SK-N-SH (cell line): Measurements from ENCODE around the gene MMP24OS. TPM values are rescaled to one million over a fixed set of nuclear protein-coding genes. Genes with fewer than 3 reads are reported as not detected.

Experiments used
- CTCF ChIA-PET: fragments of 300-600, 350-600 bp; formaldehyde crosslinking; extraction: SDS; loops from one replicate; lab custom pipeline; 2021; lab: Yijun Ruan, JAX
- POLR2A ChIA-PET: fragments of 350-600 bp; sonication (Branson Sonifier 250); formaldehyde crosslinking; extraction: SDS; loops from one replicate; lab custom pipeline; 2020; ENCODE audit warnings: antibody characterized with exemption, inconsistent platforms; lab: Yijun Ruan, JAX
- DNase-seq: peaks from one replicate; pipeline ENCODE4 v3.0.0; 2012
- H2AFZ ChIP-seq: fragments of 200-600 bp; sonication (generic); 2 replicates; pipeline ENCODE4 v1.8.1; 2016; ENCODE audit warnings: antibody characterized with exemption, mild to moderate bottlenecking, low read depth
- H3F3A ChIP-seq: fragments of 200-600 bp; sonication (generic); replicated peaks from 2 replicates; pipeline ENCODE3; 2016; ENCODE audit warnings: antibody characterized with exemption, mild to moderate bottlenecking; ENCODE audit not compliant: insufficient read depth
- H3K27ac ChIP-seq, 2 experiments: fragments of 200-500 bp in 1 of 2; fragments of 200-600 bp in 1 of 2; sonication (Bioruptor generic) in 1 of 2; sonication (generic), shearing (Covaris generic) in 1 of 2; 2 replicates each; pipeline versions ENCODE4 v1.5.1 to v1.6.1; 2014 to 2016; ENCODE audit warnings: low read depth in 2 of 2, inconsistent platforms in 1 of 2, low read length in 1 of 2, mild to moderate bottlenecking in 1 of 2, mixed read lengths in 1 of 2
- H3K27me3 ChIP-seq: fragments of 200-600 bp; sonication (generic), shearing (Covaris generic); 2 replicates; pipeline ENCODE4 v1.6.1; 2016; ENCODE audit warnings: mixed run types; ENCODE audit not compliant: insufficient read depth
- H3K36me3 ChIP-seq, 2 experiments: fragments of 200-500 bp in 1 of 2; fragments of 200-600 bp in 1 of 2; sonication (Bioruptor generic) in 1 of 2; sonication (generic) in 1 of 2; replicated peaks in 1 of 2; 2 replicates each; pipeline versions ENCODE3 to v1.5.1; 2014 to 2016; ENCODE audit warnings: low read length in 1 of 2, mild to moderate bottlenecking in 1 of 2; ENCODE audit not compliant: insufficient read depth in 2 of 2, control insufficient read depth in 1 of 2
- H3K4me1 ChIP-seq, 2 experiments: fragments of 200-500 bp in 1 of 2; fragments of 200-600 bp in 1 of 2; sonication (Bioruptor generic) in 1 of 2; sonication (generic), shearing (Covaris generic) in 1 of 2; 2 replicates each; pipeline versions ENCODE4 v1.5.1 to v1.6.1; 2014 to 2016; ENCODE audit warnings: low read depth in 1 of 2, low read length in 1 of 2, mixed run types in 1 of 2; ENCODE audit not compliant: insufficient read depth in 2 of 2, control insufficient read depth in 1 of 2
- H3K4me2 ChIP-seq: fragments of 200-600 bp; sonication (generic), shearing (Covaris generic); 2 replicates; pipeline ENCODE4 v1.6.1; 2017; ENCODE audit warnings: mixed run types
- H3K4me3 ChIP-seq, 2 experiments: fragments of 200-500 bp in 1 of 2; fragments of 200-600 bp in 1 of 2; sonication (Bioruptor generic) in 1 of 2; sonication (generic), shearing (Covaris generic) in 1 of 2; 2 replicates each; pipeline versions ENCODE4 v1.5.1 to v1.8.1; 2014 to 2016; ENCODE audit warnings: low read depth in 2 of 2, inconsistent platforms in 1 of 2, low read length in 1 of 2, mild to moderate bottlenecking in 1 of 2, mixed read lengths in 1 of 2, moderate library complexity in 1 of 2
- H3K79me2 ChIP-seq: fragments of 200-600 bp; sonication (generic); 2 replicates; pipeline ENCODE4 v1.8.1; 2017; ENCODE audit warnings: mild to moderate bottlenecking; ENCODE audit not compliant: insufficient read depth
- H3K9ac ChIP-seq: fragments of 200-600 bp; sonication (generic); 2 replicates; pipeline ENCODE4 v1.6.1; 2017; ENCODE audit warnings: mixed run types
- H3K9me2 ChIP-seq: fragments of 200-600 bp; sonication (generic); 2 replicates; pipeline ENCODE4 v1.6.1; 2017; ENCODE audit warnings: mixed run types
- H3K9me3 ChIP-seq: fragments of 200-600 bp; sonication (generic); 2 replicates; pipeline ENCODE4 v1.6.1; 2017; ENCODE audit warnings: mixed run types, mild to moderate bottlenecking, moderate library complexity
- H4K20me1 ChIP-seq: fragments of 200-600 bp; sonication (generic); 2 replicates; pipeline ENCODE4 v1.6.1; 2017; ENCODE audit warnings: mild to moderate bottlenecking, mixed run types; ENCODE audit not compliant: insufficient read depth
- EP300 ChIP-seq, 2 experiments: IDR thresholded peaks; 2 replicates each; pipeline versions ENCODE4 v1.4.0 to v1.6.1; 2012; ENCODE audit warnings: borderline replicate concordance in 1 of 2, low read depth in 1 of 2, low read length in 1 of 2
- FOSL2 ChIP-seq: IDR thresholded peaks from 2 replicates; pipeline ENCODE4 v1.4.0; 2012; ENCODE audit warnings: low read depth, mild to moderate bottlenecking, moderate library complexity, borderline replicate concordance
- FOXJ3 ChIP-seq: sonication (generic); formaldehyde crosslinking; IDR thresholded peaks from 2 replicates; pipeline ENCODE4 v1.5.1; 2020; ENCODE audit warnings: mild to moderate bottlenecking, missing genetic modification reagents
- FOXM1 ChIP-seq: IDR thresholded peaks from 2 replicates; pipeline ENCODE4 v1.4.0; 2012; ENCODE audit warnings: low read depth, mild to moderate bottlenecking
- GABPA ChIP-seq: IDR thresholded peaks from 2 replicates; pipeline ENCODE4 v1.4.0; 2012; ENCODE audit warnings: low read depth, mild to moderate bottlenecking
- GATA2 ChIP-seq: sonication (generic); formaldehyde crosslinking; IDR thresholded peaks from 2 replicates; pipeline ENCODE4 v1.5.0; 2020; ENCODE audit warnings: mild to moderate bottlenecking, missing genetic modification reagents
- JUND ChIP-seq: IDR thresholded peaks from 2 replicates; pipeline ENCODE4 v1.4.0; 2012
- NFIC ChIP-seq: IDR thresholded peaks from 2 replicates; pipeline ENCODE4 v1.4.0; 2012; ENCODE audit warnings: borderline replicate concordance
- POLR2AphosphoS5 ChIP-seq: IDR thresholded peaks from 2 replicates; pipeline ENCODE4 v1.6.1; 2012; ENCODE audit warnings: low read depth, low read length
- RFX5 ChIP-seq: IDR thresholded peaks from 2 replicates; pipeline ENCODE4 v1.6.1; 2012; ENCODE audit warnings: mild to moderate bottlenecking, improper control_type of control experiment, low read length
- RXRA ChIP-seq: IDR thresholded peaks from 2 replicates; pipeline ENCODE4 v1.4.0; 2012; ENCODE audit warnings: low read depth, mild to moderate bottlenecking, borderline replicate concordance
- TCF12 ChIP-seq: IDR thresholded peaks from 2 replicates; pipeline ENCODE4 v1.4.0; 2012
- YY1 ChIP-seq: IDR thresholded peaks from 2 replicates; pipeline ENCODE4 v1.4.0; 2012; ENCODE audit warnings: low read depth, mild to moderate bottlenecking
- WGBS: methylation state at CpG from one replicate; pipeline ENCODE4 v1.1.6; 2017; ENCODE audit warnings: low lambda C conversion rate; 5-methylcytosine and 5-hydroxymethylcytosine counted together
- polyA plus RNA-seq, 3 experiments: library from polyadenylated mRNA; depleted of rRNA; stranded (reverse); fragments of >200 nt; gene quantifications; 2 replicates each; pipeline ENCODE4 v1.2.3, GENCODE V29; 2012
- TF ChIP-seq, protein P1 (sequence below): IDR thresholded peaks from 2 replicates; pipeline ENCODE4; 2012
- TF ChIP-seq, protein P2 (sequence below): IDR thresholded peaks from 2 replicates; pipeline ENCODE4 v1.4.0; 2012; ENCODE audit warnings: low read depth
- TF ChIP-seq, protein P3 (sequence below): IDR thresholded peaks from 2 replicates; pipeline ENCODE4 v1.4.0; 2012; ENCODE audit warnings: low read depth, borderline replicate concordance
- TF ChIP-seq, protein P4 (sequence below): IDR thresholded peaks from 2 replicates; pipeline ENCODE4 v1.4.0; 2012; ENCODE audit warnings: low read depth, borderline replicate concordance

The MMP24OS gene
- polyA plus RNA-seq, 1 of the 3 experiments (the other 2 are of a cell fraction): 53.1 TPM

DNA sequence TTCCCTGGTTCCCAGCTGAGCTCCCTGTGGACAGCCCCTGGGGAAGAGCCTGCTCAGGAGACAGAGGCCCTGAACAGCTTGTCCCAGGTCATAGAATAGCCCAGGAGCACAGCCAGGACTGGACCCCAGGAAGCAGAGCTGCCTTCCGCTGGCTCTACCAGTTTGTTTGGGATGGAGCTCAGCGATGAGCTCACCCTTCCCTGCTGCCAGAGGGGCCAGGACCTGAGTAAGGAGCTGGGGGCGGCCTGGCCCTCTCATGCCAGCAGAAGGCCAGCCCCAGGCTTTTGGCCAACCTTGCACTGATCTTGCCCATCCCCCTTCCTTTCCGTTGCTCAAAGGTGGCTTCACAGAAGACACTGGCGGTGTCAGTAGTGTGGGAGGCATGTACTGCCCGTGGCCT lies 17.5 kb downstream of the MMP24OS start:
- no CpG with 5 or more reads among the region's 6 CpGs for WGBS
- CTCF ChIA-PET: interaction anchor here (1.2 to 2.7 kb wide), 2 partner anchors 9 to 14 kb away, joined by 3 to 15 read pairs; no protein-coding TSS in a partner anchor
- POLR2A ChIA-PET: no interaction called here

More for the DNA sequence above, 17.5 kb downstream of the MMP24OS start:
- no peaks in the 10 kb centered on the region for H4K20me1 ChIP-seq
- H2AFZ ChIP-seq: no peak overlapping the region
- no peaks in the 10 kb centered on the region for H3K9me3 ChIP-seq
- H3K4me2 ChIP-seq: no peak overlapping the region
- no peak overlapping the region for H3K4me3 ChIP-seq
- peaks cover 15 to 22% of the 10 kb centered on the region in 2 experiments; a peak in 2 of 4 replicates for H3K4me1 ChIP-seq
- H3K27me3 ChIP-seq: no peaks in the 10 kb centered on the region
- H3K27ac ChIP-seq: no peak overlapping the region
- H3F3A ChIP-seq: peaks cover 19% of the 10 kb centered on the region
- no peaks in the 10 kb centered on the region for H3K79me2 ChIP-seq
- DNase-seq: no peak
- TF ChIP-seq FOSL2 (no peak), TCF12 (no peak), GABPA (no peak), FOXM1 (no peak), EP300 (IDR thresholded peaks at IDR 0.05; ENCODE audit: borderline replicate concordance in 1 of 2, low read depth in 1 of 2, low read length in 1 of 2) (no peak), NFIC (no peak), FOXJ3 (CRISPR knock-in tag) (no peak), POLR2AphosphoS5 (no peak), GATA2 (CRISPR knock-in tag) (no peak), RXRA (no peak), YY1 (no peak), RFX5 (no peak), JUND (no peak)
- TF ChIP-seq, protein P1, sequence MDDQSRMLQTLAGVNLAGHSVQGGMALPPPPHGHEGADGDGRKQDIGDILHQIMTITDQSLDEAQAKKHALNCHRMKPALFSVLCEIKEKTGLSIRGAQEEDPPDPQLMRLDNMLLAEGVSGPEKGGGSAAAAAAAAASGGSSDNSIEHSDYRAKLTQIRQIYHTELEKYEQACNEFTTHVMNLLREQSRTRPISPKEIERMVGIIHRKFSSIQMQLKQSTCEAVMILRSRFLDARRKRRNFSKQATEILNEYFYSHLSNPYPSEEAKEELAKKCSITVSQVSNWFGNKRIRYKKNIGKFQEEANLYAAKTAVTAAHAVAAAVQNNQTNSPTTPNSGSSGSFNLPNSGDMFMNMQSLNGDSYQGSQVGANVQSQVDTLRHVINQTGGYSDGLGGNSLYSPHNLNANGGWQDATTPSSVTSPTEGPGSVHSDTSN: no peak
- TF ChIP-seq, protein P2, sequence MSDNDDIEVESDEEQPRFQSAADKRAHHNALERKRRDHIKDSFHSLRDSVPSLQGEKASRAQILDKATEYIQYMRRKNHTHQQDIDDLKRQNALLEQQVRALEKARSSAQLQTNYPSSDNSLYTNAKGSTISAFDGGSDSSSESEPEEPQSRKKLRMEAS: no peak
- TF ChIP-seq, protein P3, sequence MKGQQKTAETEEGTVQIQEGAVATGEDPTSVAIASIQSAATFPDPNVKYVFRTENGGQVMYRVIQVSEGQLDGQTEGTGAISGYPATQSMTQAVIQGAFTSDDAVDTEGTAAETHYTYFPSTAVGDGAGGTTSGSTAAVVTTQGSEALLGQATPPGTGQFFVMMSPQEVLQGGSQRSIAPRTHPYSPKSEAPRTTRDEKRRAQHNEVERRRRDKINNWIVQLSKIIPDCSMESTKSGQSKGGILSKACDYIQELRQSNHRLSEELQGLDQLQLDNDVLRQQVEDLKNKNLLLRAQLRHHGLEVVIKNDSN: no peak
- TF ChIP-seq, protein P4, sequence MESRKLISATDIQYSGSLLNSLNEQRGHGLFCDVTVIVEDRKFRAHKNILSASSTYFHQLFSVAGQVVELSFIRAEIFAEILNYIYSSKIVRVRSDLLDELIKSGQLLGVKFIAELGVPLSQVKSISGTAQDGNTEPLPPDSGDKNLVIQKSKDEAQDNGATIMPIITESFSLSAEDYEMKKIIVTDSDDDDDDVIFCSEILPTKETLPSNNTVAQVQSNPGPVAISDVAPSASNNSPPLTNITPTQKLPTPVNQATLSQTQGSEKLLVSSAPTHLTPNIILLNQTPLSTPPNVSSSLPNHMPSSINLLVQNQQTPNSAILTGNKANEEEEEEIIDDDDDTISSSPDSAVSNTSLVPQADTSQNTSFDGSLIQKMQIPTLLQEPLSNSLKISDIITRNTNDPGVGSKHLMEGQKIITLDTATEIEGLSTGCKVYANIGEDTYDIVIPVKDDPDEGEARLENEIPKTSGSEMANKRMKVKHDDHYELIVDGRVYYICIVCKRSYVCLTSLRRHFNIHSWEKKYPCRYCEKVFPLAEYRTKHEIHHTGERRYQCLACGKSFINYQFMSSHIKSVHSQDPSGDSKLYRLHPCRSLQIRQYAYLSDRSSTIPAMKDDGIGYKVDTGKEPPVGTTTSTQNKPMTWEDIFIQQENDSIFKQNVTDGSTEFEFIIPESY: no peak
- no peak overlapping the region for H3K9ac ChIP-seq
- H3K9me2 ChIP-seq: no peaks in the 10 kb centered on the region
- H3K36me3 ChIP-seq: no peaks in the 10 kb centered on the region
